Panc1 (cell line): ENCODE data around the gene PLCB4. TPM values are rescaled to one million over a fixed set of nuclear protein-coding genes. Genes with fewer than 3 reads are reported as not detected.

Source experiments
- ATAC-seq: fragments of 200-7000 bp; cut with Tn5 transposase; 2 replicates; pipeline ENCODE4 v1.9.1; 2020; ENCODE audit warnings: mild to moderate bottlenecking, moderate library complexity
- BruUV-seq: library from RNA; stranded (reverse); fragments of 400-500 nt; replicated peaks from 2 replicates; lab custom pipeline; 2021; lab: Mats Ljungman, UMichigan
- CTCF ChIA-PET: fragments of 300-600 bp; sonication (Branson Sonifier 250); formaldehyde crosslinking; loops from one replicate; lab custom pipeline; 2022; ENCODE audit warnings: antibody characterized with exemption; lab: Charles Lee
- POLR2A ChIA-PET: fragments of 300-600 bp; sonication (Branson Sonifier 250); formaldehyde crosslinking; loops from one replicate; lab custom pipeline; 2022; ENCODE audit warnings: antibody characterized with exemption; lab: Charles Lee
- DNase-seq: peaks from one replicate; pipeline ENCODE4 v3.0.0-alpha.2; 2010; ENCODE audit warnings: low read depth, low spot score
- H3K27ac ChIP-seq: 2 replicates; pipeline ENCODE4 v1.5.1; 2011; ENCODE audit warnings: mild to moderate bottlenecking, low read length, inconsistent platforms
- H3K27me3 ChIP-seq: fragments of 200-500 bp; sonication (Bioruptor generic); 2 replicates; pipeline ENCODE4 v1.6.0; 2014; ENCODE audit warnings: low read length, inconsistent platforms; ENCODE audit not compliant: control insufficient read depth, insufficient read depth
- H3K36me3 ChIP-seq: fragments of 200-500 bp; sonication (Bioruptor generic); 2 replicates; pipeline ENCODE4 v1.5.1; 2014; ENCODE audit warnings: inconsistent platforms, mild to moderate bottlenecking, low read length, moderate library complexity; ENCODE audit not compliant: control insufficient read depth, insufficient read depth
- H3K4me1 ChIP-seq: 2 replicates; pipeline ENCODE4 v1.5.1; 2011; ENCODE audit warnings: inconsistent platforms, mild to moderate bottlenecking, low read length, moderate library complexity; ENCODE audit not compliant: control insufficient read depth, insufficient read depth
- H3K4me3 ChIP-seq, 2 experiments: 2 replicates each; pipeline ENCODE4 v1.5.1; 2011 to 2012; ENCODE audit warnings: low read depth in 2 of 2, low read length in 2 of 2, mild to moderate bottlenecking in 2 of 2, inconsistent platforms in 1 of 2, moderate library complexity in 1 of 2
- H3K9me3 ChIP-seq: fragments of 200-500 bp; sonication (Bioruptor generic); 2 replicates; pipeline ENCODE4 v1.5.1; 2014; ENCODE audit warnings: low read depth, mild to moderate bottlenecking, inconsistent platforms, low read length, moderate library complexity; ENCODE audit not compliant: control insufficient read depth, insufficient read depth
- POLR2AphosphoS5 ChIP-seq: IDR thresholded peaks from 2 replicates; pipeline ENCODE4 v1.6.1; 2012; ENCODE audit warnings: mild to moderate bottlenecking, low read depth, low read length, moderate library complexity
- SIN3A ChIP-seq: IDR thresholded peaks from 2 replicates; pipeline ENCODE4 v1.6.1; 2012; ENCODE audit warnings: low read depth, mild to moderate bottlenecking, low read length, moderate library complexity, borderline replicate concordance; ENCODE audit not compliant: insufficient read depth
- TCF7L2 ChIP-seq: IDR thresholded peaks from 2 replicates; pipeline ENCODE4 v1.6.1; 2011; ENCODE audit warnings: mild to moderate bottlenecking, low read depth, low read length, inconsistent platforms
- in situ Hi-C: cut with HindIII; loops from 2 replicates; pipeline ENCODE4 v1.10.0; 2016; ENCODE audit warnings: low sequenced_read_pairs, low pct_unique_long_range_greater_than_20kb
- intact Hi-C: fragments of 100-400 bp; cut with micrococcal nuclease; formaldehyde crosslinking; loops from one replicate; pipeline ENCODE4 v1.10.0; 2022; ENCODE audit not compliant: unreplicated experiment
- total RNA-seq: library from RNA; stranded (reverse); gene quantifications from one replicate; pipeline ENCODE4 v1.2.1, GENCODE V29; 2021; ENCODE audit not compliant: unreplicated experiment
- TF ChIP-seq, protein P1 (sequence below): fragments of 450-650 bp; IDR thresholded peaks from 2 replicates; pipeline ENCODE4 v1.5.1; 2017; ENCODE audit warnings: mild to moderate bottlenecking
- TF ChIP-seq, protein P2 (sequence below), 2 experiments: IDR thresholded peaks; 2 replicates each; pipeline ENCODE4 v1.6.1; 2011 to 2012; ENCODE audit warnings: low read depth in 2 of 2, control low read depth in 1 of 2, low read length in 1 of 2, mild to moderate bottlenecking in 1 of 2, moderate library complexity in 1 of 2; ENCODE audit not compliant: insufficient read depth in 1 of 2

The PLCB4 gene
- total RNA-seq, 1 experiment from 2014 or later: 1.5 TPM

DNA sequence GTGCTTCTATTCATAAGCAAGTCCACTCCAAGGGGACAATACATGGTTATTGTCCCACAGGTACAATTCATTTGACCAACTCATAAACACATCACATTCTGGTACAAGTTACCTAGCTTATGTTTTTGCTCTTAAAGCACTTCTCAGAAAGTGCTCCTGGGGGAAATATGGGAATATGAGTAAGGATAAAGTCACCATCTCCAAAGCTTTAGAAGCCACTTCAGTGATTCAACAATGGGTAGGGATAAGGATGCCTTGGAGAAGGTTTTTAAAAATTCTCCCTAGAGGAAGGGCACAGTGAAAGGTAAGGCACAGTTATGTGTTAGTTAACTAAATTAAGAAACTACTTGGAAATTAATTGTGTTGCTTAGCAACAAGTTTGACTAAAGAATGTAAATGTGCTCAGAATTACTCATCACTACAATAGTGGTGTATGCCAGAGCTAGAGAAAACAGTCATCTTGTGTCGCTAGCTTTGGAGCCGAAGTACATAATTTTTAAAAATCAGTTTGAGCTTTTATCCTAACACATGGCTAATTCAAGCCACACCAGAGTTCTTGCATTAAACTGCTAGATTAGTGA is 406.0 kb downstream of the PLCB4 start:
- intact Hi-C loops: no loop called here
- Histone ChIP-seq H3K27ac (no peak overlapping the region), H3K4me1 (no peaks in the 10 kb centered on the region), H3K9me3 (no peaks in the 10 kb centered on the region), H3K4me3 (no peak overlapping the region), H3K36me3 (no peaks in the 10 kb centered on the region), H3K27me3 (no peaks in the 10 kb centered on the region)
- BruUV-seq: no TSS peak
- ChIA-PET POLR2A (no interaction called here), CTCF (no interaction called here)
- TF ChIP-seq TCF7L2: no peak
- TF ChIP-seq, protein P1, sequence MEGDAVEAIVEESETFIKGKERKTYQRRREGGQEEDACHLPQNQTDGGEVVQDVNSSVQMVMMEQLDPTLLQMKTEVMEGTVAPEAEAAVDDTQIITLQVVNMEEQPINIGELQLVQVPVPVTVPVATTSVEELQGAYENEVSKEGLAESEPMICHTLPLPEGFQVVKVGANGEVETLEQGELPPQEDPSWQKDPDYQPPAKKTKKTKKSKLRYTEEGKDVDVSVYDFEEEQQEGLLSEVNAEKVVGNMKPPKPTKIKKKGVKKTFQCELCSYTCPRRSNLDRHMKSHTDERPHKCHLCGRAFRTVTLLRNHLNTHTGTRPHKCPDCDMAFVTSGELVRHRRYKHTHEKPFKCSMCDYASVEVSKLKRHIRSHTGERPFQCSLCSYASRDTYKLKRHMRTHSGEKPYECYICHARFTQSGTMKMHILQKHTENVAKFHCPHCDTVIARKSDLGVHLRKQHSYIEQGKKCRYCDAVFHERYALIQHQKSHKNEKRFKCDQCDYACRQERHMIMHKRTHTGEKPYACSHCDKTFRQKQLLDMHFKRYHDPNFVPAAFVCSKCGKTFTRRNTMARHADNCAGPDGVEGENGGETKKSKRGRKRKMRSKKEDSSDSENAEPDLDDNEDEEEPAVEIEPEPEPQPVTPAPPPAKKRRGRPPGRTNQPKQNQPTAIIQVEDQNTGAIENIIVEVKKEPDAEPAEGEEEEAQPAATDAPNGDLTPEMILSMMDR: no peak
- no peak for TF ChIP-seq POLR2AphosphoS5
- TF ChIP-seq, protein P2, sequence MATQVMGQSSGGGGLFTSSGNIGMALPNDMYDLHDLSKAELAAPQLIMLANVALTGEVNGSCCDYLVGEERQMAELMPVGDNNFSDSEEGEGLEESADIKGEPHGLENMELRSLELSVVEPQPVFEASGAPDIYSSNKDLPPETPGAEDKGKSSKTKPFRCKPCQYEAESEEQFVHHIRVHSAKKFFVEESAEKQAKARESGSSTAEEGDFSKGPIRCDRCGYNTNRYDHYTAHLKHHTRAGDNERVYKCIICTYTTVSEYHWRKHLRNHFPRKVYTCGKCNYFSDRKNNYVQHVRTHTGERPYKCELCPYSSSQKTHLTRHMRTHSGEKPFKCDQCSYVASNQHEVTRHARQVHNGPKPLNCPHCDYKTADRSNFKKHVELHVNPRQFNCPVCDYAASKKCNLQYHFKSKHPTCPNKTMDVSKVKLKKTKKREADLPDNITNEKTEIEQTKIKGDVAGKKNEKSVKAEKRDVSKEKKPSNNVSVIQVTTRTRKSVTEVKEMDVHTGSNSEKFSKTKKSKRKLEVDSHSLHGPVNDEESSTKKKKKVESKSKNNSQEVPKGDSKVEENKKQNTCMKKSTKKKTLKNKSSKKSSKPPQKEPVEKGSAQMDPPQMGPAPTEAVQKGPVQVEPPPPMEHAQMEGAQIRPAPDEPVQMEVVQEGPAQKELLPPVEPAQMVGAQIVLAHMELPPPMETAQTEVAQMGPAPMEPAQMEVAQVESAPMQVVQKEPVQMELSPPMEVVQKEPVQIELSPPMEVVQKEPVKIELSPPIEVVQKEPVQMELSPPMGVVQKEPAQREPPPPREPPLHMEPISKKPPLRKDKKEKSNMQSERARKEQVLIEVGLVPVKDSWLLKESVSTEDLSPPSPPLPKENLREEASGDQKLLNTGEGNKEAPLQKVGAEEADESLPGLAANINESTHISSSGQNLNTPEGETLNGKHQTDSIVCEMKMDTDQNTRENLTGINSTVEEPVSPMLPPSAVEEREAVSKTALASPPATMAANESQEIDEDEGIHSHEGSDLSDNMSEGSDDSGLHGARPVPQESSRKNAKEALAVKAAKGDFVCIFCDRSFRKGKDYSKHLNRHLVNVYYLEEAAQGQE (IDR thresholded peaks at IDR 0.05; ENCODE audit: insufficient read depth in 1 of 2, low read depth in 2 of 2, low read length in 1 of 2): no peak
- DNase-seq (no peak), ATAC-seq (no peak)
- in situ Hi-C loops: no loop called here

DNA sequence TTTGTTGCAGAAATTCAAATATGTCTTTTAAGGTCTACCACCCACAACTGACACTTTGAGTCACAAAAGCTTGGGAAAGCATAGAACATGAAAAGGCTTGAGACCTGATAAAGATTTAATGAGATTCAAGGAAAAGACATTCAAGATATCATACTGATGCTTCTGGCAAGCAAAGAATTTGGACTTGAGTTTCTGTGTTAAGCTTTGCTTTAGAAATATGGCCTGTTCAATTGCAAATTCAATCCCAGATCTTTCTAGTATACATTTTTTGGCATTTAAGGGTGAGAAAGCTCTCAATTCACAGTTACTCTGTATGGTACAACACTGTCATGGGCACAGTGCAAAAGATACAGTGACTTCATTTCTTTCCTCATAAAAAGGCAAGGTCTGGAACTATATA is 406.6 kb downstream of the PLCB4 start:
- no peaks in the 10 kb centered on the region for H3K36me3 ChIP-seq
- H3K4me3 ChIP-seq: no peak overlapping the region
- DNase-seq (no peak), ATAC-seq (no peak)
- intact Hi-C loops: no loop called here
- H3K27ac ChIP-seq: no peak overlapping the region
- in situ Hi-C loops: no loop called here
- POLR2A ChIA-PET: no interaction called here
- CTCF ChIA-PET: no interaction called here
- H3K27me3 ChIP-seq: no peaks in the 10 kb centered on the region
- BruUV-seq: no TSS peak
- H3K9me3 ChIP-seq: no peaks in the 10 kb centered on the region
- H3K4me1 ChIP-seq: no peaks in the 10 kb centered on the region
- TF ChIP-seq SIN3A: no peak
- TF ChIP-seq, protein P2 (IDR thresholded peaks at IDR 0.05; ENCODE audit: insufficient read depth in 1 of 2, low read depth in 2 of 2, low read length in 1 of 2): no peak
- TF ChIP-seq TCF7L2: no peak
